ENCODE data around the gene ANKRD40.
A peak's percentile ranks its signal among the peaks of the same experiment; 100 is the strongest.

ANKRD40 gene

DNA sequence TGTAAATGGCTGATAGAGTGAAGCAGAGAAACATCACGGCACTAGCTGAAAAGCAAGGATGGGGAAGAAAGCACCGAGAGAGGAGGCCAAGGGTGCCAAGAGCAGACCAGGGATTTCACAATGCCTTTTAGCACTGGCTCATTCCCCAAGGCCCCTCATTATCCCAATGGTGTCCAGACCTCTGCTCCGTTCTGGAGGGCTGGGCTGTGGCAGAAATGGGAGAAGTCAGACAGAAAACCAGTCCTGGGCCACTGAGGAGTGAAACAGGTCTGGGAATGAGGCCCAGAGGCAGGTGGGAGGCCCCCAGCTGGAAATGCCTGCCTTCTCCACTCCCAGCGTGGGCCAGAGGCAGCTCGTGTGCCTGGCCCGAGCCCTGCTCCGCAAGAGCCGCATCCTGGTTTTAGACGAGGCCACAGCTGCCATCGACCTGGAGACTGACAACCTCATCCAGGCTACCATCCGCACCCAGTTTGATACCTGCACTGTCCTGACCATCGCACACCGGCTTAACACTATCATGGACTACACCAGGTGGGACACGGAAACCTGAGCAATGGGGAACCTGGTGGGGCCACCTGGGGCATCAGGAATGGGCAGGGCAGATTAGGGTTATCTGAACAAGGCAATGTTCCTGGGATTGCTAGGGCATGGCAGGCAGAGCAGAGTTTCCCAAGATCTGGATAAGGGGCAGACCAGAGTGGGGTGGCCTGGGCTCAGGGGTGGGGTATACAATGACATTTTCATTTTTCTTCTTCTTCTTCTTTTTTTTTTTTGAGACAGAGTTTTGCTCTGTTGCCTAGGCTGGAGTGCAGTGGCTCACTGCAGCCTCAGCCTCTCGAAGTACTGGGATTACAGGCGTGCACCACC, 20.3 kb downstream of the ANKRD40 start:
- no peak for TF ChIP-seq CTCF (conservative IDR thresholded peaks at IDR 0.05)
- H3K27ac ChIP-seq, result peak overlapping the region; percentile 99; the same call in 1 of the 2 replicates

DNA sequence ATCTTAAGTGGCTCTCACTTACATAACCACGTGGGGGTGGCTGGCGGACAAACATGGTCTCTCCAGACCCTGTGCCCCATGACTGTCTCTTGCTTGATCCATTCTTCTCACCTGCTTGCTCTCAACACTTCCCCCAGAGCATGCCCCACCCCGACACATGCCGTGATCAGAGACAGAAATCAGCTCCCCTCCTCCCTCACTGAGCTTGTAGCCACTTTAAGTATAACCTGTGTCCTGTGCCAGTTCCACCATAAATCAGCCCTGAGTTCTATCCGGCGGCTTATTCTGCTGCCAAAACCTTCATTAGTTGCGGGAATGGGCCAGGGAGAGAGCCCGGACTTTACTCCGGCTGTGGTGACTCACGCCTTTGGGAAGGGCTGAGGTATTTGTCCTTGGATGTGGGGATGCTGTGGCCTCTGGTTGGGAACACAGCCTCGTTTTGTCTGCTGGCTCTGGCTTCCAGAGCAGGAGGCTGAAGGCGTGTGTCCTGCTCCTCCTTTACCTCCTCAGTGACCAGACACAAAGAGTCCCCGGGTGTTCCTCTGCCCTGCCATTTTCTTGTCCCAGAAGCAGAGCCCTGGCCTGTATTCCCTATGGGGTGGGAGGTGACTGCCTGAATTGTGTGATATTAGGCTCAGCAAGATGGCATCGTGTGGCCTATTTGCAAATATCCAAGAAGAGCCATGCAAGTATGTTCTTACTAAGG, 21.1 kb downstream of the ANKRD40 start:
- H3K27ac ChIP-seq, result peak overlapping the region; percentile 99; the same call in 1 of the 2 replicates
- no peak for TF ChIP-seq CTCF (conservative IDR thresholded peaks at IDR 0.05)

GRCh38 chr17:50685691-50686493, 21.8 kb downstream of the ANKRD40 start:
- peak overlapping the region; percentile 99; the same call in 1 of the 2 replicates for H3K27ac ChIP-seq
- TF ChIP-seq CTCF (conservative IDR thresholded peaks at IDR 0.05), result no peak

DNA sequence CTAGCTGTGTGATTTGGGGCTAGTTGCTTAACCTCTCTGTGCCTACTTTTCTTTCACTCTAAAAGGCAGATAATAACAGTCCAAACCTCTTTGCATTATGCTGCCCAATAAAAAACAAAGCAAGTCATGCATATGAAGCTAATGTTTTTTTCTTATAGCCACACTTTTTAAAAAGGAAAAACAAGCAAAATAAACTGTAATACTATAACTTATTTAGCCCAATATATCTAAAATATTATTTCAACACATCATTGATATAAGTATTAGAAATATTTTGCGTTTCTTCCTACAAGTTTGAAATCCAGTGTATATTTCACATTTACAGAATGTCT, 22.4 kb downstream of the ANKRD40 start:
- peak overlapping the region; percentile 99 for H3K27ac ChIP-seq

DNA sequence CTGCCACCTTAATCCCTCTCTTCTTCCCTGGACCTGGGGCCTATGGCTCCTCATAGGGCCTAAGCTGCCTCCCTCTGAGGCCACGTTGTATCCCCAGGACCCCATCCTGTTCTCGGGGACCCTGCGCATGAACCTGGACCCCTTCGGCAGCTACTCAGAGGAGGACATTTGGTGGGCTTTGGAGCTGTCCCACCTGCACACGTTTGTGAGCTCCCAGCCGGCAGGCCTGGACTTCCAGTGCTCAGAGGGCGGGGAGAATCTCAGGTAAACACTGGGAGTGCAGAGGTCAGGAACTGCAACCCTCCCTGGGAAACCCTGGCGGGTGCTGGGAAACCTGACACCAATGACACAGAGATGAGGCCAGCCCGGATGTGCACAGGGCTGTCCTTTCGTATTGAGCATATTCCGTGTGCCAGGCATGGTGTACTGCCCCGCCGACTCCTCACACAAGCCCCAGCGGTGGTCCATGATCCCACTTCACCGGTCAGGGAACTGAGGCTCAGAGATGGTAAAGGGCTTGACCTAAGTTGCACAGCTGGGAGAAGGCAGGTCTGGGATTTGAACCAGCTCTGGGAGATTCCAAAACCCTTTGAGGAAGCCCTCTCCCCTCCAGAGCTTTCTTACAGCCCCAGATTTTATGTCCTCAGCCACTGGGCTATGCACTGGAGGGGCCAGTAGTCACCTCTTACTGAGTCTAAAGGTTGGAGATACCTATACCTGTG, 22.9 kb downstream of the ANKRD40 start:
- peak overlapping the region; percentile 99 for H3K27ac ChIP-seq
- TF ChIP-seq CTCF (conservative IDR thresholded peaks at IDR 0.05), result no peak

More for the DNA sequence above, 22.4 kb downstream of the ANKRD40 start:
- TF ChIP-seq CTCF (conservative IDR thresholded peaks at IDR 0.05), result no peak

- H3K27ac ChIP-seq, result peak overlapping the region; percentile 99
- TF ChIP-seq CTCF (conservative IDR thresholded peaks at IDR 0.05), result no peak
These were observed 23.5 kb downstream of the ANKRD40 start for GRCh38 chr17:50684288-50684611.

Measured in VCaP (cell line).